Hematopoietic multipotent progenitor cell treated with erythropoietin and hydrocortisone succinate and interleukin-3 and kit ligand, for 6 days (in vitro differentiated cells): ENCODE measurements around the gene ARHGEF4.

Source experiments
- DNase-seq: peaks from one replicate; pipeline ENCODE4 v3.0.0-alpha.2; 2015

The ARHGEF4 gene

DNA sequence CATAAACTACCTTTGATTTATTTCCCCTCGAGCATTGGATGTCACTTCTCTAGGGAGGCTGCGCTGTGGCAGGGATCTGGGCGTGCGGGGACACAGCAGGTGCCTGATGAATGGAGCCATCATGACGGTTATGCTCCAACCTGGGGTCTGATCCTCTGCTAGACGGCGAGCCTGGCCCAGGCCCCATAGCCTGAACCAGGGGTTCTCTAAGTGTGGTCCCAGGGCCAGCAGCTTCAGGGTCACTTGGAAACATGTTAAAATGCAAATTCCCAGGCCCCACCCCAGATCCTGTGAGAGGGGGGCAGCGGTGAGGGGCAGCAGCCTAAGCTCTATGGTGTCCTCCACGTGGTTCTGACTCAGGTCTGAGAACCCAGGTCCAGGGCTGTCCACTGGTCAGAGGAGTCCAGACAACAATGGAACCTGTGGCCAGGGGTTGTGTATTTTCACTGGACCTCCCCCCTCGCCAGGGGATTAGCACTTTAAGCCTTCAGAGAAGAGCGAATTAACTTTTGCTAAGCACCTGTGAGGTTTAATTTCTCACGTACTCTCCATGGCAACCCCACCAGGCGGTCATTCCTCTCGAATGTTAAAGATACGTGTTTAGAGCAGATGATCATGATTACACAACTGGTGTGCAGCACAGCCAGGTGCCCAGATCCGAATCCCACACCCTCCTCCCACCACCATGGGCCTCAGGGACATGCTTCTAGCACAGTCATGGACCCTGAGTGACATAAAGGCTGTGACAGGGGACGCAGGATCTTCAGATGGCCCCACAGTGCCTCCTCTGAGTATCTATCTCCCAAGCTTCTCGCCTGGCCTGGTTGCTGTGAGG is 1.6 kb upstream of the ARHGEF4 start:
- no peak for DNase-seq

DNA sequence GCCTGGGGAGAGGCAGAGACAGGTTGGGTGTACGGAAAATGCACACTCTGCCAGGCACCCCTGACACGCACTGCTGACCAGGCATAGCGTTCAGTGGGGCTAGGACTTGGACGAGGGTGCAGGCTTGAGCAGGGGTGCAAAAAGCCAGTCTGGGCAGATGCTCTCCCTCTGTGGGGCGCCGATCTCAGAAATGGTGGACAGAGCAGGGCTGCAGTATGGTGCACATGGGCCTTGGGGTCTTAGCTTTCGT is 1.0 kb upstream of the ARHGEF4 start:
- DNase-seq, result no peak

DNA sequence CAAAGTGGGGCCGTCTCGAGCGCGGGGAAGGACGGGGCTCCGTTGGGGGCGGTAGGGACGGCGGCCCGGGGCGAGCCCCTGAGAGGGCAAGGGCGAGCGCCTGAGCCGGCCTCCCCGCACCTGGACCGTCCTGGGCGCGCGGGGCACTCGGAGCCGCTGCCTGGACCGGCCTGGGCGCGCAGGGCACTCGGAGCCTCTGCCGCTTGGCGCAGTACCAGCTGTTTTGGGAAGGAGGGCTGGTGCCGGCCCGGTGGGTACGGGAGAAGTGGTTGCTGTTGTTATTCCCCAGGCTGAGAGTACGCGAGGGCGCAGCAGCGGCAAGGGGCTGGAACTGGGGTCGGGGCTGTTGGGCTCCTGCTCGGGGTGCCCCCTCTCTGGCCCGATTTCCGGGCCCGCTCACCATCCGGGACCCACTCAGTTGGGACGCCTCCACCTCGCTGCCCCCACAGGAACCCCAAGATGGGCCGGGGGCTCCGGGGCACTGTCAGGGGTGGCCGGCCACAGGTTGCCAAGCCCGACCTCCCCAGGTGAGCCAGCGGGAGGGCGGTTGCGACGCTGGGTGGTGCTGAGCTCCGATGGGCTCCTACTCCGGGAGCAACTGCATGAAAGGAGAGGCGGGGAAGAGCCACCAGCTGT is 579 bp downstream of the ARHGEF4 start:
- no peak for DNase-seq

DNA sequence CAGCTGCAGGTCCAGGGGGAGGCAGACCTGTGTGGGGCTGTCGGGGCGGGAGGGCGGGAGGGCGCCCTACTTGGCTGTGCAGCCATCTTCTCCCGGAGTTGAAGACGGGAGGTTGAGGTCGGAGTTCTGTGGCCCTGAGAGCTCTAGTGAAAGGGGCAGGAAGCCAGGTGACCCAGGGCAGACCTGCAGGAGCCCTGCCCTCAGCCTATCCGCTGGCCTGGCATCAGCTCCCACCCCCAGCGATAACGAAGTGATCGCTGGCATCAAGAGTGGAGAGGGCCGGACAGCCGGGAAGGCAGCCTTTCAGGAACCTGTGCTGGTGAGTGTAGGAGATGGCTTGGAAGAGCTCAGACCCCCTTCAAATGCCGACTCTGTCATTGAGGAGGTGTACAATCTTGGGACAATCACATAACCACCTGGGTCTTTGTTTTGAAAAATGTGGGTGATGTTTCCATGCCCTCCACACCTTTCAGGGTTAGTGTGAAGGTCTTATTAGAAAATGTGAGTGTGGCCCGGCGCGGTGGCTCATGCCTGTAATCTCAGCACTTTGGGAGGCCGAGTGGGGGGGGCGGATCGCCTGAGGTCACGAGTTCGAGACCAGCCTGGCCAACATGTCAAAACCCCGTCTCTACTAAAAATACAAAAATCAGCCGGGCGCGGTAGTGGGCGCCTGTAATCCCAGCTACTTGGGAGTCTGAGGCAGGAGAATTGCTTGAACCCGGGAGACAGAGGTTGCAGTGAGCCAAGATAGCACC is 1.3 kb downstream of the ARHGEF4 start:
- no peak for DNase-seq

DNA sequence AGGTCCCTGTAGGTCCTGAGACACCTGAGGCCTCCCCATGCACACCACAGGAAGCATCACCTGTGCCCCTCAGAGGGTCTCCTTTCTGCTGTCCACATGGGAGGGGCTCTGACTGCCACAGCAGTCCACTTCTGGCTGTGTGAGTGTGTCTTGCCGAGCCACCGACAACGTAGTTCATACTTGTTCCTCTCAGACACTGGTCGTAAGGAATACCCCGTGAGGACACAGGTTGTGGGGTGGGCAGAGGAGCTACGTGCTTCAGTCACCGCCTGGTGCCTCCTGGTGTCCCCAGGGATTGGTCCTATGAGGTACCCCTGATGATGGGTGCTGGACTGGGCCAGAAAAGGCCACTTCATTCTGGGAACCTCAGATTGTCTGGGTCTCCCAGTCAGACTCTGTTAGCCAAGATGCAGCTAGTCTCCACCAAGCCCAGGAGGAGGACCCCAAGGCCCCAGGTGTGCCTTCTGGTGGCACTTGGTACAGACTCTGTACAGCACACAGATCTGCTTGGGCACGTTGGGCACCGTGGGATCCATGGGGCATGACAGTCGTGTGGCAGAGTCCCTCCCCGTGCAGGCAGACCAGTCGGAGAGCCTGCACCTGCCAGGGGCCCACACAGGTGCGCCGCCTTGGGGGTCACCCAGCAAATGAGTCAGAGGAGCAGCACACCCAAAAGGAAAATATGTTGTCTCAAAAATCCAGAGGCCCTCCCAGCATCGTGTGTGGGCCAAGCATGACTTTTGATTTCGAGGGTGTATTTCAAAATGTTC is 2.5 kb downstream of the ARHGEF4 start:
- DNase-seq, result no peak

DNA sequence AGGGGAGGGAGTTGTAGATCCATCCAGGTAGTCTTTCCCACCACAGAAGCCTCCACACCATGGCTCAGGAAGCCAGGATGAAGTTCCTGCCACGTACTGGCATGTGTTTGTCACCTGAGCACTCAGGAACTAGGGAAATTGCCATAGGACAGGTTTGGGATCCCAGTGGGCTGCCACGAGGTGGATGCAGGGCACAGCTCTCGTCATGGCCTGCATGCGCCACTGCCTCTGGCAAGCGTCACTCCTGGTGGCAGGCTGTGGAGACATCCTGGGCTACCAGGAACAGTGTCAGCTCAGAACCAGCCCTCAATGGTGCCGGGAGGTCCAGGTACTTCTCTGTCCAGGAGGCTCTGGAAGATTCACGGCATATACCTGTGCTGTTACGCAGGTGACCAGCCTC is 3.8 kb downstream of the ARHGEF4 start:
- DNase-seq, result no peak

DNA sequence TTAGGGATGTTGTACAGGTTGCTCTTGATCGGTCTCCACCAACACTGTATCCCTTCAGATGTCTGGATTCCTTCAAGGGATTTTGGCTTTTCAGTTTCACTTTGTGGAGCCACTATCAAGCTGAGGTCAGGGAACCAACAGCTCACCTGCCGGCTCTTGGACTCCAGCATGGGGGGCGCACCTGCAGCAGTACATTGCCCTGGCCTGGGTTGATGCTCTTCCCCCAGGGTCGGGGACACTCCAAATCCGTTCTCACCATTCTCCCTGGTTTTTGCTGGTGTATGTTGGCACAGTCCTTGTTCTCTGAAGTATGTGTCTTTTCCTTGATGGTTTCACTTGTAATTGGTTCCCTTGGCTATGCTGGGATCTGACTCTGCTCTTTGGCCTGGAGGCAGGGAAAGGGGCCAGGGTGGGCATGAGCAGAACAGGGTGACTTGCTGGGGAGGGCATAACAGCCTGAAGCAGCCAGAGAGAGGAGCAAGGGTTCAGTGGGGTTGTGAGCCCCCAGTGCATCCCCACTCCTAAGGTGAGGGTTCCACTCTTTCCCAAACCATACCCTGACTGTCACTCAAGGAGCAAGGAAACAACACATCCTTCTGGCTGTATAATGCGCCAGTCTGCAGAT is 5.1 kb downstream of the ARHGEF4 start:
- DNase-seq, result no peak

DNA sequence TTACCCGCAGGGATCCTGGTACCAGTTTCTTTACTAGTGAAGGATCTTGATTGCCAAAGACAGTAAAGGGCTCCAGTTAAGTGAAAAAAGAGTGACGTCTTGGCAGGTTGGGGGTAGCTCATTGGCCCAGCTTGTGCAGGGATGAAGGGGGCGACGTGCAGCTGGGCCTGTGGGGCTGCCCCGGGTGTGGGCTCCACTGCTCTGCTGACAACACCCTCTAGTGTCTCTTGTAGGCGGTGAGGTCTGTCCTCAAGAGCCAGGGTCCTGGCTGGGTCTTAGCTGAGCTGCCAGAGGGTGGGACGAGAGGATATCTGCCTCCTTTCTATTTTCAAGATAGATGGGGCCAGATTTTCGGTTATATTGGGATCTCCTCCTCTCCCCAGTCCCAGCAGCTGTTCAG is 6.1 kb downstream of the ARHGEF4 start:
- no peak for DNase-seq

DNA sequence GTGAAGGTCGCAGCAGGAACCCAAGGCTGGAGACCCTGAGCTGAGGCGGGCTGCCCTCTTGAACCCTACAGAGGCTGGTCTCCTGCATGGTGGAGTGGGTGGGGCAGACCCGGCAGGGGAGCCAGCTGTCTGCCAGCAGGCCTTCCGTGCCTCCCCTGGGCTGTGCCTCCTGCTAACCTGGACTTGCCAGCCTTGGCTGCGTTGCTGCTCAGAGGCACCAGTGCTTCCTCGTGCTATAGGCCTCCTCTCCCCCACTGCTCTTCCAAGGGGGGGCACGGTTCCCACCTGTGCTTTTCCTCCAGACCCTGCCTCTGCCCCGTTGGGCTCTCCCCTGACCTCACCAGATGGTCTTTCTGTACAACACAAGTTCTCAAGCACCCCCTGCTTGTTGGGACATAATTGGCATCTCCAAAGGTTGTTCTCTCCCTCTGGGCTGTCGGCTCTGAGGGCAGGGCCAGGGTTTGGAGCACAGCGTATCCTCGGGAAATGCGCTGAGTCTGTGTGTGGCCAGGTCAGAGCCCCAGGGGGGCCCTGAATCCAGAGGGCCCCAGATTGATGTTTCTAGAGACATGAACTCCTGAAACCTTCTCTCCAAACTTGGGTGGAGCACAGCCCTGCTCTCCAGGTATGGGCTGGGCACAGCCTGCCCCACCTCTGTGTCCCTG is 6.7 kb downstream of the ARHGEF4 start:
- no peak for DNase-seq

DNA sequence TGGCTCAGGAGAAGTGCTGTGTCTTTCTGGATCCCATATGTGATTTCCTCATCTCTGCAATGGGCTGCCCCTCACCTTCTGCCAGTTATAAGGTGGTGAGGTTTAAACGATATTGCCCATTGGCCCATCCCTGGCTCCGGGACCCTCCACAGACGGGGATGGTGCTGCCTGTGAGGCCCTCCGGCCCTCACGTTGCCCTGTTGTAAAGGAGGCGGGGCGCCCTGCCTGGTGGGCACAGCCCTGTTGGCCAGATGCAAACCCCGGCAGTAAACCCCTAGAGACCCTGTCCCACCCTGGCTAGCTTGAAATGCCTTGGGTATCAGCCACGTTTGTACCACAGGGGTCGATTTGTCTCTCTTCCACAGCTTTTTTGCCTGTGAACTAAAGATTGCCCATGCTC is 7.4 kb downstream of the ARHGEF4 start:
- DNase-seq, result no peak

DNA sequence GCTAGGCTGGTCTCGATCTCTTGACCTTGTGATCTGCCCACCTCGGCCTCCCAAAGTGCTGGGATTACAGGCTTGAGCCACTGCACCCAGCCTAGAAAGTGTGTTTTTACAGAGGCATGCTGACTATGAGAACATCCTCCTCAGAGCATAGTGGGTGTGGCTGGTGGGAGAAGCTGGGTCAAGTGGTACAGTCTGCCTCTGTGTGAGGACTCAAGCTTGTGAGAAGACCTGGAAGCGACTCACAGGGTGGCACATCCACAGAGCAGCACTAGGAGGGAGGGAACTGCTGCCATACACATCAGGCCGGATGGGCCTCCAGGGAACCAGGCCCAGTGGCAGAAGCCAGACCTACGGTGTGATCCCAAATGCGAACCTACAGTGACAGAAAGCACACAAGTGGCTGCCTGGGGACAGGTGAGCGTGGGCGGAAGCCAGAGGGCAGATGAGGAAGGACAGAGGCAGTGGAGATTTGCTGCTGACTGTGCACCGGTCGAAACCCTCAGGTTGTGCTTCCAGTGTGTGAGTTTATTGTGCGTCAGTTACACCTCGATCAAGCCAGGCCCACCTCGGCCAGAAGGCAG is 8.9 kb downstream of the ARHGEF4 start:
- DNase-seq, result no peak

DNA sequence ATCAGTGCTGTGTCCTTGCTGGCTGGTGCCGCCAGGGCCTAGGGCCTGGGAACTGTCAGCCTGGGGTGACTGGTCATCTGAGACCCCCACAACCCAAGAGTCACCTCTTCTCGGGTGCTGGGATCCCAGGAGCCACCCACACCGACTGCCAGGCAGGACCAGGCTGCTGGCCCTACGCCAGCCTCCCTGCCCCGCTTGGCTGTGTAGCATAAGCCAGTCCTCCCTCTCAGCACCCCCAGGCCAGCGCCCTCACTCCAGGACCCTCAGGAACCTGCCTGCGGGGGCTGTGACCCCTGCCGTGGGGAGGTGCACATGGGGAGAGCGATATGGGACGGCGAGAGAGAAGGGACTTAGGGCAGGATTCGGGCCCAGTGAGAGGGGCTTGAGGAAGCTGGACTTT is 9.5 kb downstream of the ARHGEF4 start:
- no peak for DNase-seq

DNA sequence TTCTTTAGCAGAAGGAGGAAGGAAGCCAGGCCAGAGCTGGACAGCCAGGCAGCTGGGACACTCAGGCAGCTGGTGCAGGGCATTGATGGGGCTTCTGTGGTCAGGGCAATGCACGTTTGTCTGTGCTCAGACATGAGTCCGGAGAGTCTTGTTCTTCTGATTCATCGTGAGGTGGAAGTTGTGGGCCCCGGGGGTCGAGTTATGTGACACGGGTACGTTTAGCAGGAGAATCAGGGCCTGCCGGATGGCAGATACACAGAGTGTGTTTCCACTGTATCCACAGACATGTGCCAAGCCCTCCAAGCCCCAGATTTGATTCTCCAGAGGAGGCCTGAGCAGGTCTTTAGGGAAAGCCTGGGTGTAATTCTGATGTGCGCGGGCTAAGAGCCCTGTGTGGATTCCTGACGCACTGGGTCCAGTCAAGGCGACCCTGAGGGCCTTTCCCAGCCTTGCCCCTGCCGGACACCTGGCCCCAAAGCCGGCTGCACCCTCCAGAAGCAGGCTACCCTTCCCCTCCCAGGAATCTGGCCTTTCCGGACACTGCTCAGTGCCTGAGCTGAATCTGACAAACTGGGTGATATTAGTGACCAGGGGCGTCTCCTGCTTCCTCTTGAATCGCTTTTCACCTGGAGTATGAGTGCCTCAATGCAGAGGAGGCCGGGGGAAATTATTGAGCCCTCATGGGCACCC is 10.1 kb downstream of the ARHGEF4 start:
- DNase-seq, result no peak

DNA sequence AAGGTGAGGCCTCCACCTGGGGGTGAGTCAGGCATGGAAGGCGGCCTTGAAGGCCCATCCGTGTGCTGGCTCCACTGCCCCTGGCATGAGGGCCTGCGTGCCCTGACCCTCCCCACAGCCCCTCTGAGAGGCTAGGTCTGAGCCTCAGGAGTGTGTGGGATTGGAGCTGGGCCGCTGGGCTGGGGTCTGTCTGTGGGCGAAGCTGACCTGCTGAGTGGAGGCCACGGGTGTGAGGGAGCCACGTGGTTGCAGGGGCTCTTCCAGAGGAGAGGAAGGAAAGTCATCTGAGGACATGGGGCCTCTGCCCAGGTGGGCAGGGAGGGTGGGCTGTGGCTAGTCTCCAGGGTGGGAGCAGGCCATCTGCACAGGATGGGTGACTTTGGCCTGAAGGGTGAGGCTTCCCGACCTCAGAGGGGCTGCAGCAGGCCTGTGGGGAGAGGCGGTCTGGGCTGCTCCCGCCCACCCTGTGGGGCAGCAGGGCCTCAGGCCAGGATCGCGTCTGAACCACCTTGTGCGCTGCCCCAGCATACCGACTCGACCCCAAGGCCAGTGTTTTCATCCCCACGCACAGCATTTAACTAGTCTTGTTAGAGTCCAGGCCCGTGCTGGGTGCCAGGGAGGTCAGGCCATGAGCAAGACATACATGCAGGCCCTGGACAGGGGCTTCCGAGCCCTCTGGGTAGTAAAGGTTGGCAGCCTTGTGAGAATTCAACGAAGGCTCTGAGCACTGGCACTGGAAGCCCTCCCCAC is 11.2 kb downstream of the ARHGEF4 start:
- DNase-seq, result no peak

DNA sequence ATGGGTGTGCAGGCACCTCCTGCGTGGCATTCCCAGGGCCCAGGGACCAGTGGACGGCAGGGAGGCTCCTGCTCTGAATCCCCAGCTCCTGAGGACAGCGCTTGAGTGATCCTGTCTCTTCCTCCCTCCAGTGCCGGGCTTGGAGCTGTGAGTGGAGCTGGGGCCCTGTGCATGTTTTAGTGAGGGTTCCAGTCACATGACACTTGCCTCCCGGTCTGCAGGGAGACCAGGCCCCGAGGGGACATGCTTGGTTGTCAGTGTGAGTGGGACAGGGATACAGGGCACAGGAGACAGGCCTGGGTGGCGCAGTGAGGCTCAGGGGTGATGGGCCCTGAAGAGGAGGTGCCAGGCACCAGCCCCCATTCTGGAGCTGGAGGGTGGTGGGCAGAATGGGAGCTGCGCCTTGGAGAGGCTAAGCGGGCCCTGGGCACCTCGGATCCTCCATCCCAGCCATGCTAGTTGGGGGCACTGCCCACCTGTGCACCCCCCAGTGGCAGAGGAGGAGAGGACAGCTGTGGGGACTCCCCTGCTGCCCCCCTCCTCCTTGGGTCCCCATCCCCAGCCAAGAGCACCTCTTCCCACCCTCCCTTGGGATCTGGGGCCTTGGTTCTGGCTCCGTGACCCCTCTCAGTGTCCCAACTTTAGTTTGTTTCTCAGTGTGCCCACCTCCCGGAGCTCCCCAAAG is 12.0 kb downstream of the ARHGEF4 start:
- DNase-seq, result no peak

DNA sequence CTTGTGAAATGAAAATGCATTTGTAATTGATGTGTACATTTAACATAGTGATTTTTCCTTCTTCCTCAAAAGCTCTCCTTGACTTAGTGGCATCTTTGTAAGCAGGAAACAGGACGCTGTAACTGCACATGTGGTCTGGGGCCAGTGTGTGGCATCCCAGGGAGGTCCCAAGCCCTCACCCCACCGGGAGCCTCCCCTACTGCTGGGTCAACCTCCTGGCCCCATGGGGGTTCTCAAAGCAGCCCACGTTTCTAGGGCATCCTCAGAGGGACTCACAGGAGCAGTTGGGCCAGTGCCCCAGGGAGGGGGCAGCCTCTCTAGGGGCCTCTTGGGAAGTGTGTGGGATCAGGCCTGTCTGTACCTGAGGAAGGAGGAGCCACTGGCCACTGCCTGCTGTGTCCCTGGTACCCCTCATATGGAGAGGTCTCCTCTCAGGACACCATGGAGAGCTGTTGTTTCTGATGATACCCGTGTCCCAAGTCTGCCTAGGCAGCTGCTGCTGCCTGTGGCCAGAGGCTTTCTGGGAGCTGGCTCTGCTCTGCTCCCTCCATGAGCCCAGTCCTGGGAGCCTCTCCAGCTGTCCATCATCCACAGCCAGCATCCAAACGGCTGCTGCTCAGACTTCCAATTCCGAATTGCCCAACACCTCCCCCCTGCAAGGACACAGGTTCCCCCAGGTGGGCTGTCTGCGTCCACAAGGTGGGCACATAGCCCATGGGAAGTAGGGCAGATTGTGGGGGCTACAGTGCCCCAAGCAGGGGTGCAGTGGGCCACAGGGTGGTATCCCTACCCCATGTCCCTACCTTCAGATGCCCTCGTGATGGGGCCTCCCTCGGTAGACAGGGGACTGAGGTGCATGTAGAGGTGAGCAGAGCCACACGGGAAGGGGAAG is 13.4 kb downstream of the ARHGEF4 start:
- no peak for DNase-seq

DNA sequence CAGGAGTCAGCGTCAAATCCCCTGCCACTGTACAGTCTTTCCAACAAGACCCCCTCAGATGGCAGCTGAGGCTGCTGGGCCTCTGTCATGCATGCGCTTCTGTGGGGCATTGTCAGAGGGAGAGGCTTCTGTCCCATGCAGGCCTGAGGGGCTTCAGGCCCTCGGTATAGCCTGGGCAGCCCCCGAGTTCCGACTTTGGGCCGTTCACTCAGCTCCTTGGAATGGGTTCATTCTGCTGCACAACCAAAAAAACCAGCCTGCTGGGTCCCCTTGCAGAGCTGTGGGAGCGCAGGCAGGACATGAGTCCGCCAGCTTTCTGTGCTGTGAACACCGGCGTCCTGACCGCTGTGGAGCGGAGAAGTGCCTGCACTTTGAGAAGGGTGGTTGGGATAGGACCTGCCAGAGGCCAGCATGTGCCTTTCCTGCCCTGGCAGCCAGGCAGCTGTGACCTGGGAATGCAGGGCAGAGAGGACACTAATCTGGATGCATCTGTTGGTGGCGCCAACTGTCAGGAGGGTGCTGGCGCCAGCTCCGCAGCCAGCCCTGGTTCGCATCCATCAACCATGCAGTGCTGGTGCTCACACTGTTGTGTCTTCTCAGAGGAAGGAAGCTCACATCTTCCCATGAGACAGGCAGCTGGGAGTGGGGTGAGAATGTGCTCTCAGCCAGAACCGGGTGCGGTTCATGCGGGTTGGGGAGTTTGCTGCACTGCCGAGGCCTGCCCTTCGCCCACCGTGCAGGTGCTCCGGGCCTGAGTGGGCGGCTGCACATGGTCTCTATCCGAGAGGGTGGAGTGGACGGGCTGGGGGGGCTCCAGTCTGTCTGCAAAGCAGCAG is 14.3 kb downstream of the ARHGEF4 start:
- no peak for DNase-seq
